ENCODE data around the gene ZMYND10. TPM values are rescaled to one million over a fixed set of nuclear protein-coding genes. Genes with fewer than 3 reads are reported as not detected.

Gene ZMYND10
- total RNA-seq, 1 experiment from 2014 or later = 0.74 TPM

DNA sequence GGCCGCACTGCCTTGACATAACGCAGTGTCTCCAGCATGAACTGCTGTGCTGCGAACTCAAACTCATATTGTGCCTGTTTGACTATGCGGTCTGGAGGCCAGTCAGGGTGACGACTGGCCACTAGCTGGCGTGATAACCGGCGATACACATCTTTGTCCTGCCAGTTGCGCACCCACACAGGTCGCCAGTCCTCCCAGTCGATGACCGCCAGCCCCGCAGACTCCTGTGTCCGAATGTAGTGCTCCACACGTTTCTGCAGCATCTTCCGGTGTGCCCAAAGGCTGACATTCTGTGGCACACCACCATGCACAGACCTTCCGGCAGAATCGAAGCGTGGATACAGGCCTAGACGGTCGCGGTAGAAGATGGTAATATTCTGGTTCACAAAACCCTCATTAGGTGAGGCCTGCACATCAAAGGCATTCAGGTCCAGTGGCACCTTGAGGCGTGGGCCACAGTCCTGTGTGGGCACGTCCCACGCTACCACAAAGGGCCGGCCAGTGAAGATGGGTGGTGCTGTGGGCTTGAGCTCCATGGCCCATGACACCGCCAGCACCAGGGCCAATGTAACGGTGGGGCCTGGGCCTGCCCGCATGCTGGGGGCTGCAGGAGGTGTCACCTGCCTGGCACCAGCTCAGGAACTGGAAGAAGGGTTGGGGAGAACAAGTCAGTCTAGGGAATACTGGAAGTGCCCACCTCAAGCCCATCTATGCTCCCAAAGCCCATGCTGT, 25.5 kb downstream of the ZMYND10 start:
- no peaks in the 10 kb centered on the region for H3K27me3 Mint-ChIP-seq (ENCODE audit: low read depth)
- peak overlapping the region; percentile 44; the same call in 1 of the 2 replicates for H3K27ac Mint-ChIP-seq
- ChIA-PET CTCF (interaction anchor here (0.7 to 5.5 kb wide), 10 partner anchors 8 to 292 kb away, joined by 3 to 95 read pairs (median 4); partner anchors contain the start of genes CISH, HYAL1, HYAL3 and IFRD2), POLR2A (no interaction called here)
- H3K9me3 Mint-ChIP-seq = no peaks in the 10 kb centered on the region
- peaks cover 40% of the 10 kb centered on the region for H3K4me1 Mint-ChIP-seq
- H3K4me3 Mint-ChIP-seq = peak overlapping the region; percentile 93
- peaks cover 36% of the 10 kb centered on the region for H3K36me3 Mint-ChIP-seq
- no peak for ATAC-seq
- DNase-seq (ENCODE audit: low spot score) = no peak
- TF ChIP-seq ZNF121 (CRISPR knock-in tag; IDR thresholded peaks at IDR 0.05) = 0 out of 2 replicates have a peak, but pooled peaks have one; percentile 4
- TF ChIP-seq, protein P1, sequence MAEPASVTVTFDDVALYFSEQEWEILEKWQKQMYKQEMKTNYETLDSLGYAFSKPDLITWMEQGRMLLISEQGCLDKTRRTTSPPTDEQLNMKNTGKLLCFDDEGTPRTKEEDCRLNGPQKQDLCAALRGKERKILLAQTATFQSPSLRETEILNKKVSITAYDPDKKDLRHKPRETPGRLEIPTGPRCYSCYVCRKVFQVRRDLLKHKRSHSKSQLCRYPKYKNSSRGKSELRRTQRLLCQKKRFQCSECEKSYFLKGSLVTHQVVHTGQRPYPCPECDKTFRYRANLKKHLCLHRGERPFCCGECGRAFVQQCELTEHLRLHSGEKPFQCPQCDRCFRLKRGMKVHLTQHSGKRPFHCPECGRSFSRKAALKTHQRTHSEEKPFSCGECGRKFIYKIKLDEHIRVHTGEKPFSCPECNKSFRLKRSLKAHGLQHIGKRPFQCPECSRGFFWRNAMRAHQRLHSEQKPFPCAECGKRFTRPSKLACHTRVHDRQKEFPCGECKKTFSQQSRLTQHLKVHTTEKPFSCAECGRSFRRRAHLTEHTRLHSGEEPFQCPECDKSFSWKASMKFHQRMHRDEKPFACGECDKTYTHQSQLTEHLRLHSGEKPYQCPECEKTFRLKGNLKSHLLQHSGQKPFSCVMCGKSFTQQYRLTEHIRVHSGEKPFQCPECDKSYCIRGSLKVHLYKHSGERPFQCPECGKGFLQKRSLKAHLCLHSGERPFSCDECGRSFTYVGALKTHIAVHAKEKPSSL (CRISPR knock-in tag; conservative IDR thresholded peaks at IDR 0.05) = no peak

DNA sequence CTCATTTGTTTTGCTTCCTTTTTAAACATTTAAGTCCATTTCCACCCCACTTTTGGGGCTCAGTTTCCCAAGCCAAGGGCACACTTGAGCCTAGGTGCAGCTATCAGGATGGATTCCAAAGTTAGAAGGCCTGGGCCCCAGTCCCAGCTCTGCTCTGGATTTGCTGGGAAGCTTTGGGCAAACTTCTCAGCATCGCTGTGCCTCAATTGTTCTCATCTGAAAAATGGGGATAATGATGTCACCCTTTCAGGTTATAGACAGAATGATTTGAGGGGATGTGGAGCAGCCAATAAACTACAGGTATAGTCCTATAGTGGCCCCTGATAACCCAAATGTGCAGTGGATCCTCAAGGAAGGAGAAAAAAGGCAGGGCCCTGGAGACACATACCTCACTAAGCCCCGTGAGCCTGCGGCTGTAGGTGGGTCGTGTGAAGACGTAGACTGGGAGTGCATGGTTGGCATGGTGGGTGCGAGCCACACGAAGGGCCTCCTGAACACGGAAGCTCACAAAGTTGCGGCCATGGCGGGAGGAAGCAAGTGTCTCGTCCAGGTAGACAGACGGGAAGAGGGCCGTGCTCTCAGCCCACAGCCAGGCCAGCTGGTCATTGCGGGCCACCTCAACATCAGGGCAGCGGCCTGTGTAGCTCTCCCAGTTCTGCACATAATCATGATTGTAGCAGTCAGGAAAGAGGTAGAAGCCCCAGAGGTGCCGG, 26.2 kb downstream of the ZMYND10 start:
- no peak for DNase-seq (ENCODE audit: low spot score)
- no peak for ATAC-seq
- peak overlapping the region; percentile 93 for H3K4me3 Mint-ChIP-seq
- no peak overlapping the region for H3K27ac Mint-ChIP-seq
- H3K27me3 Mint-ChIP-seq (ENCODE audit: low read depth) = no peaks in the 10 kb centered on the region
- ChIA-PET CTCF (interaction anchor here (0.6 to 2.1 kb wide), 7 partner anchors 9 to 409 kb away, joined by 3 to 6 read pairs (median 3); partner anchors contain the start of genes HYAL1 and IFRD2), POLR2A (no interaction called here)
- H3K36me3 Mint-ChIP-seq = peaks cover 38% of the 10 kb centered on the region
- H3K4me1 Mint-ChIP-seq = peaks cover 34% of the 10 kb centered on the region
- H3K9me3 Mint-ChIP-seq = no peaks in the 10 kb centered on the region
- TF ChIP-seq CBFB (CRISPR knock-in tag; IDR thresholded peaks at IDR 0.05; ENCODE audit: low read depth) (no peak), MYBL2 (CRISPR knock-in tag; IDR thresholded peaks at IDR 0.05) (no peak), RELA (CRISPR knock-in tag; IDR thresholded peaks at IDR 0.05; ENCODE audit: borderline replicate concordance) (no peak), ZNF138 (CRISPR knock-in tag; conservative IDR thresholded peaks at IDR 0.05) (no peak), HMGA2 (CRISPR knock-in tag; IDR thresholded peaks at IDR 0.05) (no peak), ZNF121 (CRISPR knock-in tag; IDR thresholded peaks at IDR 0.05) (no peak), NFYB (CRISPR knock-in tag; conservative IDR thresholded peaks at IDR 0.05; ENCODE audit: low read depth) (no peak)
- TF ChIP-seq, protein P2, sequence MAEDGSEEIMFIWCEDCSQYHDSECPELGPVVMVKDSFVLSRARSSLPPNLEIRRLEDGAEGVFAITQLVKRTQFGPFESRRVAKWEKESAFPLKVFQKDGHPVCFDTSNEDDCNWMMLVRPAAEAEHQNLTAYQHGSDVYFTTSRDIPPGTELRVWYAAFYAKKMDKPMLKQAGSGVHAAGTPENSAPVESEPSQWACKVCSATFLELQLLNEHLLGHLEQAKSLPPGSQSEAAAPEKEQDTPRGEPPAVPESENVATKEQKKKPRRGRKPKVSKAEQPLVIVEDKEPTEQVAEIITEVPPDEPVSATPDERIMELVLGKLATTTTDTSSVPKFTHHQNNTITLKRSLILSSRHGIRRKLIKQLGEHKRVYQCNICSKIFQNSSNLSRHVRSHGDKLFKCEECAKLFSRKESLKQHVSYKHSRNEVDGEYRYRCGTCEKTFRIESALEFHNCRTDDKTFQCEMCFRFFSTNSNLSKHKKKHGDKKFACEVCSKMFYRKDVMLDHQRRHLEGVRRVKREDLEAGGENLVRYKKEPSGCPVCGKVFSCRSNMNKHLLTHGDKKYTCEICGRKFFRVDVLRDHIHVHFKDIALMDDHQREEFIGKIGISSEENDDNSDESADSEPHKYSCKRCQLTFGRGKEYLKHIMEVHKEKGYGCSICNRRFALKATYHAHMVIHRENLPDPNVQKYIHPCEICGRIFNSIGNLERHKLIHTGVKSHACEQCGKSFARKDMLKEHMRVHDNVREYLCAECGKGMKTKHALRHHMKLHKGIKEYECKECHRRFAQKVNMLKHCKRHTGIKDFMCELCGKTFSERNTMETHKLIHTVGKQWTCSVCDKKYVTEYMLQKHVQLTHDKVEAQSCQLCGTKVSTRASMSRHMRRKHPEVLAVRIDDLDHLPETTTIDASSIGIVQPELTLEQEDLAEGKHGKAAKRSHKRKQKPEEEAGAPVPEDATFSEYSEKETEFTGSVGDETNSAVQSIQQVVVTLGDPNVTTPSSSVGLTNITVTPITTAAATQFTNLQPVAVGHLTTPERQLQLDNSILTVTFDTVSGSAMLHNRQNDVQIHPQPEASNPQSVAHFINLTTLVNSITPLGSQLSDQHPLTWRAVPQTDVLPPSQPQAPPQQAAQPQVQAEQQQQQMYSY (CRISPR knock-in tag; IDR thresholded peaks at IDR 0.05) = no peak
- TF ChIP-seq, protein P3, sequence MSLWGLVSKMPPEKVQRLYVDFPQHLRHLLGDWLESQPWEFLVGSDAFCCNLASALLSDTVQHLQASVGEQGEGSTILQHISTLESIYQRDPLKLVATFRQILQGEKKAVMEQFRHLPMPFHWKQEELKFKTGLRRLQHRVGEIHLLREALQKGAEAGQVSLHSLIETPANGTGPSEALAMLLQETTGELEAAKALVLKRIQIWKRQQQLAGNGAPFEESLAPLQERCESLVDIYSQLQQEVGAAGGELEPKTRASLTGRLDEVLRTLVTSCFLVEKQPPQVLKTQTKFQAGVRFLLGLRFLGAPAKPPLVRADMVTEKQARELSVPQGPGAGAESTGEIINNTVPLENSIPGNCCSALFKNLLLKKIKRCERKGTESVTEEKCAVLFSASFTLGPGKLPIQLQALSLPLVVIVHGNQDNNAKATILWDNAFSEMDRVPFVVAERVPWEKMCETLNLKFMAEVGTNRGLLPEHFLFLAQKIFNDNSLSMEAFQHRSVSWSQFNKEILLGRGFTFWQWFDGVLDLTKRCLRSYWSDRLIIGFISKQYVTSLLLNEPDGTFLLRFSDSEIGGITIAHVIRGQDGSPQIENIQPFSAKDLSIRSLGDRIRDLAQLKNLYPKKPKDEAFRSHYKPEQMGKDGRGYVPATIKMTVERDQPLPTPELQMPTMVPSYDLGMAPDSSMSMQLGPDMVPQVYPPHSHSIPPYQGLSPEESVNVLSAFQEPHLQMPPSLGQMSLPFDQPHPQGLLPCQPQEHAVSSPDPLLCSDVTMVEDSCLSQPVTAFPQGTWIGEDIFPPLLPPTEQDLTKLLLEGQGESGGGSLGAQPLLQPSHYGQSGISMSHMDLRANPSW (CRISPR knock-in tag; conservative IDR thresholded peaks at IDR 0.05; ENCODE audit: low read depth) = no peak
- TF ChIP-seq, protein P1 (CRISPR knock-in tag; conservative IDR thresholded peaks at IDR 0.05) = no peak

Measured in WTC11 (cell line).